ENCODE data around the gene BHLHE41.

The BHLHE41 gene

GRCh38 chr12:26153421-26154154 is 28.8 kb upstream of the BHLHE41 start:
- H3K27me3 ChIP-seq (ENCODE audit: insufficient read depth, low read length, poor library complexity), result peaks cover 42% of the 10 kb centered on the region
- no peaks in the 10 kb centered on the region for H3K9me3 ChIP-seq (ENCODE audit: insufficient read depth, low read length, severe bottlenecking)
- no peak overlapping the region for H3K27ac ChIP-seq (ENCODE audit: low read length)
- H3K4me2 ChIP-seq (ENCODE audit: insufficient read depth, low read length), result no peak overlapping the region
- no peak overlapping the region for H3K9ac ChIP-seq (ENCODE audit: low read depth, low read length)
- TF ChIP-seq, protein P1, sequence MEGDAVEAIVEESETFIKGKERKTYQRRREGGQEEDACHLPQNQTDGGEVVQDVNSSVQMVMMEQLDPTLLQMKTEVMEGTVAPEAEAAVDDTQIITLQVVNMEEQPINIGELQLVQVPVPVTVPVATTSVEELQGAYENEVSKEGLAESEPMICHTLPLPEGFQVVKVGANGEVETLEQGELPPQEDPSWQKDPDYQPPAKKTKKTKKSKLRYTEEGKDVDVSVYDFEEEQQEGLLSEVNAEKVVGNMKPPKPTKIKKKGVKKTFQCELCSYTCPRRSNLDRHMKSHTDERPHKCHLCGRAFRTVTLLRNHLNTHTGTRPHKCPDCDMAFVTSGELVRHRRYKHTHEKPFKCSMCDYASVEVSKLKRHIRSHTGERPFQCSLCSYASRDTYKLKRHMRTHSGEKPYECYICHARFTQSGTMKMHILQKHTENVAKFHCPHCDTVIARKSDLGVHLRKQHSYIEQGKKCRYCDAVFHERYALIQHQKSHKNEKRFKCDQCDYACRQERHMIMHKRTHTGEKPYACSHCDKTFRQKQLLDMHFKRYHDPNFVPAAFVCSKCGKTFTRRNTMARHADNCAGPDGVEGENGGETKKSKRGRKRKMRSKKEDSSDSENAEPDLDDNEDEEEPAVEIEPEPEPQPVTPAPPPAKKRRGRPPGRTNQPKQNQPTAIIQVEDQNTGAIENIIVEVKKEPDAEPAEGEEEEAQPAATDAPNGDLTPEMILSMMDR (IDR thresholded peaks at IDR 0.05; ENCODE audit: borderline replicate concordance, extremely low read depth, low read length, poor library complexity, severe bottlenecking), result no peak
- no peak for TF ChIP-seq EZH2 (IDR thresholded peaks at IDR 0.05; ENCODE audit: borderline replicate concordance, low read depth, low read length, severe bottlenecking)
- ATAC-seq (ENCODE audit: insufficient read depth, low read depth) (no peak), DNase-seq (no peak)
- H3K36me3 ChIP-seq (ENCODE audit: insufficient read depth, low read length), result no peaks in the 10 kb centered on the region
- H4K20me1 ChIP-seq (ENCODE audit: insufficient read depth, low read length), result no peaks in the 10 kb centered on the region
- no peak overlapping the region for H2AFZ ChIP-seq (ENCODE audit: low read depth, low read length)
- H3K4me3 ChIP-seq (ENCODE audit: low read depth in 1 of 2, low read length in 2 of 2), result no peak overlapping the region
- H3K4me1 ChIP-seq (ENCODE audit: insufficient read depth, low read length), result no peaks in the 10 kb centered on the region; the same call in 1 of the 2 replicates
- H3K79me2 ChIP-seq (ENCODE audit: insufficient read depth, low read length), result no peaks in the 10 kb centered on the region

- ATAC-seq (ENCODE audit: insufficient read depth, low read depth), result no peak
- peaks cover 41% of the 10 kb centered on the region for H3K27me3 ChIP-seq (ENCODE audit: insufficient read depth, low read length, poor library complexity)
- no peak overlapping the region for H3K4me2 ChIP-seq (ENCODE audit: insufficient read depth, low read length)
These were observed 27.8 kb upstream of the BHLHE41 start for GRCh38 chr12:26152507-26153102.

GRCh38 chr12:26150736-26151450 is 26.1 kb upstream of the BHLHE41 start:
- TF ChIP-seq, protein P1 (IDR thresholded peaks at IDR 0.05; ENCODE audit: borderline replicate concordance, extremely low read depth, low read length, poor library complexity, severe bottlenecking), result no peak
- no peak for TF ChIP-seq EZH2 (IDR thresholded peaks at IDR 0.05; ENCODE audit: borderline replicate concordance, low read depth, low read length, severe bottlenecking)
- Histone ChIP-seq H3K79me2 (ENCODE audit: insufficient read depth, low read length) (no peaks in the 10 kb centered on the region), H3K27ac (ENCODE audit: low read length) (no peak overlapping the region), H4K20me1 (ENCODE audit: insufficient read depth, low read length) (no peaks in the 10 kb centered on the region), H3K4me2 (ENCODE audit: insufficient read depth, low read length) (no peak overlapping the region), H3K9ac (ENCODE audit: low read depth, low read length) (no peak overlapping the region), H3K36me3 (ENCODE audit: insufficient read depth, low read length) (no peaks in the 10 kb centered on the region), H3K9me3 (ENCODE audit: insufficient read depth, low read length, severe bottlenecking) (no peaks in the 10 kb centered on the region), H3K27me3 (ENCODE audit: insufficient read depth, low read length, poor library complexity) (peaks cover 45% of the 10 kb centered on the region), H3K4me3 (ENCODE audit: low read depth in 1 of 2, low read length in 2 of 2) (no peak overlapping the region), H2AFZ (ENCODE audit: low read depth, low read length) (no peak overlapping the region), H3K4me1 (ENCODE audit: insufficient read depth, low read length) (no peaks in the 10 kb centered on the region)
- DNase-seq, result no peak
- no peak for ATAC-seq (ENCODE audit: insufficient read depth, low read depth)

More at GRCh38 chr12:26152507-26153102, 27.8 kb upstream of the BHLHE41 start:
- TF ChIP-seq, protein P1 (IDR thresholded peaks at IDR 0.05; ENCODE audit: borderline replicate concordance, extremely low read depth, low read length, poor library complexity, severe bottlenecking), result no peak
- TF ChIP-seq EZH2 (IDR thresholded peaks at IDR 0.05; ENCODE audit: borderline replicate concordance, low read depth, low read length, severe bottlenecking), result no peak
- Histone ChIP-seq H3K4me3 (ENCODE audit: low read depth in 1 of 2, low read length in 2 of 2) (no peak overlapping the region), H4K20me1 (ENCODE audit: insufficient read depth, low read length) (no peaks in the 10 kb centered on the region), H2AFZ (ENCODE audit: low read depth, low read length) (no peak overlapping the region), H3K36me3 (ENCODE audit: insufficient read depth, low read length) (no peaks in the 10 kb centered on the region), H3K4me1 (ENCODE audit: insufficient read depth, low read length) (no peaks in the 10 kb centered on the region), H3K79me2 (ENCODE audit: insufficient read depth, low read length) (no peaks in the 10 kb centered on the region), H3K9ac (ENCODE audit: low read depth, low read length) (no peak overlapping the region), H3K27ac (ENCODE audit: low read length) (no peak overlapping the region), H3K9me3 (ENCODE audit: insufficient read depth, low read length, severe bottlenecking) (no peaks in the 10 kb centered on the region)
- DNase-seq, result no peak
